PFSK-1 (cell line): ENCODE measurements around the gene NMUR2.

ENCODE experiments used
- FOXP2 ChIP-seq: optimal IDR thresholded peaks from 2 replicates; pipeline ENCODE3; 2011; ENCODE audit warnings: borderline replicate concordance, control low read depth, inconsistent platforms; ENCODE audit not compliant: insufficient read depth; ENCODE audit errors: extremely low read length, extremely low read depth
- POLR2AphosphoS5 ChIP-seq: IDR thresholded peaks from 2 replicates; pipeline ENCODE4 v1.6.1; 2012; ENCODE audit warnings: low read depth, mild to moderate bottlenecking, control low read depth, low read length, moderate library complexity
- SIN3A ChIP-seq: IDR thresholded peaks from 2 replicates; pipeline ENCODE4 v1.6.1; 2012; ENCODE audit warnings: mild to moderate bottlenecking, low read length, moderate library complexity, borderline replicate concordance; ENCODE audit not compliant: insufficient read depth
- TAF1 ChIP-seq: IDR thresholded peaks from 2 replicates; pipeline ENCODE4 v1.6.1; 2012; ENCODE audit warnings: low read length, control low read depth, borderline replicate concordance; ENCODE audit not compliant: insufficient read depth
- TF ChIP-seq, protein P1 (sequence below), 2 experiments: IDR thresholded peaks; 2 replicates each; pipeline versions ENCODE4 v1.6.1 to v1.8.0; 2011 to 2012; ENCODE audit warnings: low read depth in 2 of 2, low read length in 2 of 2, control low read depth in 1 of 2, inconsistent platforms in 1 of 2, mild to moderate bottlenecking in 1 of 2, moderate library complexity in 1 of 2; ENCODE audit not compliant: insufficient read depth in 1 of 2

NMUR2 gene

DNA sequence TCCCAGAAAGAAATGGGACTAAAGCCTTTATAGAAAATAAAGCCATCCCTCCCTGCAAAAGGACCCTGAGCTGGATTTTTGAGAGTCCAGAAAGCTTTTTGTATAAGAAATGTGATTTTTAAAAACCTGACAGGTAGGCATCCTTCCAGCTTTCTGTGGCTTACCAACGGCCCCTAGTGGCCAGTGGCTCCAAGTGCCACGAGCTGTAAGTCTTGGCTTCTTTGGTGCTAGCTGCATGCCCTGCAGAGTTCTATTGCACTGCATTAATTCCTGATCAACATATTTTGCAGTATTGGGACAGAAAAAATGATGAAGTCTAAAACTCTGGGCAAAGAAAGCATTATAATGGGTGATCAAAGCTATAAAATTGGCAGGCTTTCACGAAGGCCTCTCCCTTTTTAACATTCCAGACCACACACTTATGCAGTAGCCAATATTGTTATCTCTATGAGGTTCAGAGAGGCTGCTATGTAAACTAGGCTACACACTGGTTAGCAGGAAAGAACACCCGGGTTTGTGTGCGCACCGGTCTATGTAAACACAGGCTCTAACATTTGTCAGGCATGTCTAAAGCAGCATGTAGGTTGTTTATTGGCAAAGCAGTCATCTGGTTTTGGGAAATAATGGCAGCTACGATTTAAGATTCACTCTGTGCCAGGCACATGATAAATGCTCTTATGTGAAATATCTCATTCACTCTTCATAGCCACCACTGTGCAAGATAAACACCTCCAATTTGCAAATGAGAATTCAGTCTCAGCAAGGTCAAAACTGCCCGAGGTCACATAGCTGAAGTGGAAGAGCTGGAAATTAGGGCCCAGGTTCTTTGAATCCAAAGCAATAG is 55.2 kb downstream of the NMUR2 start:
- TF ChIP-seq, protein P1, sequence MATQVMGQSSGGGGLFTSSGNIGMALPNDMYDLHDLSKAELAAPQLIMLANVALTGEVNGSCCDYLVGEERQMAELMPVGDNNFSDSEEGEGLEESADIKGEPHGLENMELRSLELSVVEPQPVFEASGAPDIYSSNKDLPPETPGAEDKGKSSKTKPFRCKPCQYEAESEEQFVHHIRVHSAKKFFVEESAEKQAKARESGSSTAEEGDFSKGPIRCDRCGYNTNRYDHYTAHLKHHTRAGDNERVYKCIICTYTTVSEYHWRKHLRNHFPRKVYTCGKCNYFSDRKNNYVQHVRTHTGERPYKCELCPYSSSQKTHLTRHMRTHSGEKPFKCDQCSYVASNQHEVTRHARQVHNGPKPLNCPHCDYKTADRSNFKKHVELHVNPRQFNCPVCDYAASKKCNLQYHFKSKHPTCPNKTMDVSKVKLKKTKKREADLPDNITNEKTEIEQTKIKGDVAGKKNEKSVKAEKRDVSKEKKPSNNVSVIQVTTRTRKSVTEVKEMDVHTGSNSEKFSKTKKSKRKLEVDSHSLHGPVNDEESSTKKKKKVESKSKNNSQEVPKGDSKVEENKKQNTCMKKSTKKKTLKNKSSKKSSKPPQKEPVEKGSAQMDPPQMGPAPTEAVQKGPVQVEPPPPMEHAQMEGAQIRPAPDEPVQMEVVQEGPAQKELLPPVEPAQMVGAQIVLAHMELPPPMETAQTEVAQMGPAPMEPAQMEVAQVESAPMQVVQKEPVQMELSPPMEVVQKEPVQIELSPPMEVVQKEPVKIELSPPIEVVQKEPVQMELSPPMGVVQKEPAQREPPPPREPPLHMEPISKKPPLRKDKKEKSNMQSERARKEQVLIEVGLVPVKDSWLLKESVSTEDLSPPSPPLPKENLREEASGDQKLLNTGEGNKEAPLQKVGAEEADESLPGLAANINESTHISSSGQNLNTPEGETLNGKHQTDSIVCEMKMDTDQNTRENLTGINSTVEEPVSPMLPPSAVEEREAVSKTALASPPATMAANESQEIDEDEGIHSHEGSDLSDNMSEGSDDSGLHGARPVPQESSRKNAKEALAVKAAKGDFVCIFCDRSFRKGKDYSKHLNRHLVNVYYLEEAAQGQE (IDR thresholded peaks at IDR 0.05; ENCODE audit: insufficient read depth in 1 of 2, low read depth in 2 of 2, low read length in 2 of 2): no peak
- TF ChIP-seq TAF1 (no peak), FOXP2 (no peak), POLR2AphosphoS5 (no peak), SIN3A (no peak)
